Right cardiac atrium (tissue), 5 donors: ENCODE results near the gene ZNF267. TPM values are rescaled to one million over a fixed set of nuclear protein-coding genes. Genes with fewer than 3 reads are reported as not detected.
"Not testable (repeated sequence)": the region's sequence is repeated elsewhere in the genome, so short reads cannot be mapped to it uniquely, and the experiment has no call there.

Source experiments
- ATAC-seq, 2 donors: fragments of 200-7000 bp; cut with Tn5 transposase; one replicate each; pipeline versions ENCODE4 v1.8.0 to v1.9.1; 2020; ENCODE audit warnings: moderate library complexity in 2 of 2, mild to moderate bottlenecking in 1 of 2
- DNase-seq, 3 donors: peaks; one replicate each; pipeline ENCODE4 v3.0.0-alpha.2; 2020
- H3K27ac ChIP-seq: one replicate; pipeline ENCODE4 v1.5.1; 2013; ENCODE audit warnings: mild to moderate bottlenecking, low read length, control low read depth, moderate library complexity
- H3K27me3 ChIP-seq: one replicate; pipeline ENCODE4 v1.6.1; 2013; ENCODE audit not compliant: control insufficient read depth, insufficient read depth
- H3K4me1 ChIP-seq: one replicate; pipeline ENCODE4 v1.6.1; 2013; ENCODE audit warnings: low read length; ENCODE audit not compliant: control insufficient read depth, insufficient read depth
- H3K4me3 ChIP-seq: one replicate; pipeline ENCODE4 v1.5.1; 2013; ENCODE audit warnings: low read length, control low read depth
- H3K9me3 ChIP-seq: one replicate; pipeline ENCODE4 v1.6.1; 2013; ENCODE audit warnings: low read length; ENCODE audit not compliant: control insufficient read depth
- WGBS: extraction: QIAGEN DNeasy Blood & Tissue Kit; methylation state at CpG from one replicate; pipeline ENCODE4 v1.1.7; 2013; 5-methylcytosine and 5-hydroxymethylcytosine counted together
- intact Hi-C, 4 donors: fragments of 100-400 bp; cut with DNase I; formaldehyde crosslinking; loops; one replicate each; pipeline versions ENCODE4 v1.11.0 to v1.14.0; 2022 to 2023
- polyA plus RNA-seq: library from polyadenylated mRNA; stranded (reverse); fragments of 200-250 nt; gene quantifications from one replicate; pipeline ENCODE4 v1.2.3, GENCODE V29; 2013
- total RNA-seq, 4 donors: library from RNA; stranded (reverse); fragmentation: NEBNext Ultra II Directional; extraction: Animal tissue kit (Norgen Biotek cat#: 25700); gene quantifications; one replicate each; pipeline ENCODE4 v1.2.1, GENCODE V29; 2021
- donor health status: healthy with polysubstance abuse.
- donor health status: DM: no; HTN: yes; CAD: no.
- donor health status: DM: no; HTN: no; CAD: no.
- donor health status: DM: no; HTN: yes; CAD: no; lungs with severe emphysema.
- donor health status: DM: yes; HTN: yes; CAD: no.

ZNF267 gene
- total and polyA plus RNA-seq, 5 donors = 3.4 to 9.9 (median 7.1) TPM

DNA sequence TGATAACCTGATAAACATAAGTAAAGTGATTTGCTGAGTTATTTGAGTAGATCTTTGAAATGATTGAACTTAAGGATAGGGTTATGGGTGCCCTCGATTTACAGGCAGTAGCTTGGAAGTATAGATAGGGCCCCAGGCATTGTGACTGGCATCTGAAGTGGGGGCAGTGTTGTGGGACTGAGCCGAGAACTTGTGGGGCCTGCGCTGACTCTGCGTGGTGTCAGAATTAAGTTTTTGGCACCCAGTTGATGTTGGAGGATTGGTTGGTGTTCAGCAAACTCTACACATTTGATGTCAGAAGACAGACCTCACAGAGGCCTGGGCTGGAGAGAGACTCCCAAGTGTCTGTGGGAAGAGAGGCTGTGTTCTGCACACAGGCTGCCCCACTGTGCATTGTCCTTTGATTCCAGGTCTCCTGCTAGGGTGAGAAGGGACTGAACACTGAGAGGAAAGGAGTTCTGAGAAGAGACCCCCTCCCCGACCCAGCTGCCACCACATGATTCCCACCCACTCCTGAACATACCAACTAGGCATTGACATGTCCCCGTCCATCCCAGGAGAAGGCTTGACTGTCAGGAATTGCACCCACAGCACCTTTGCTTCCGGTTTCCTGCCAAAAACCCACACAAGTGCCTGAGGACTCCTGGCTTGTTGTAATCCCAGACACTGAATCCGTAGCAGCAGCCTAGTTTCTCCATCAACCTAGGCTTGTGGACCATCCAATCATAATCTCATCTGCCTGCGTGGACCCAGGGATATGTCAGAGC is 4.5 kb downstream of the ZNF267 start:
- no peak for ATAC-seq
- H3K9me3 ChIP-seq = no peaks in the 10 kb centered on the region
- WGBS = 88% methylated on average over 9 of the region's 9 CpGs
- DNase-seq = no peak
- H3K27me3 ChIP-seq = no peaks in the 10 kb centered on the region
- H3K4me1 ChIP-seq = peaks cover 19% of the 10 kb centered on the region
- no peak overlapping the region for H3K4me3 ChIP-seq
- no peak overlapping the region for H3K27ac ChIP-seq
- intact Hi-C loops = loop anchor here in 1 of 4 donors (10.0 kb wide), 1 partner anchor 363 kb away; no protein-coding TSS in a partner anchor

DNA sequence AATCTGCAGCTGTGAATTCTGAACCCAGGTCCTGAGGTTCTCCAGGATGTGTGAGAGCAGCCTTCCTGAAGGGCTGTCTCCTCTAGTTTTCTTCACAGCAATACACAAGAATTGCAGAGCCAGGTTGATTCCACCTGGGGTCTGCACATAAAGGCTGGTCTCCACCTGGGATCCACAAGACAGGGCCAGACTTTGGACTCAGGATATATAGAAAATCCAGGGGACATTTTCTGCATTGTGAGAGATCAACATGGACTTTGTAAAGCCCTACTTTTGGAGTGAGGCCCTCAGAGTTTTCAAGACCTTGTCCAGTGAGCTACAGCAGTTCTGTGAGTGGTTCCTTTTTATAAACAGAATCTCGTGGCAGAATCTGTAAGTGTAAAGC is 6.3 kb downstream of the ZNF267 start:
- H3K4me1 ChIP-seq = peaks cover 18% of the 10 kb centered on the region
- DNase-seq (no peak), ATAC-seq (no peak)
- no peaks in the 10 kb centered on the region for H3K9me3 ChIP-seq
- no peak overlapping the region for H3K4me3 ChIP-seq
- intact Hi-C loops = loop anchor here in 1 of 4 donors (10.0 kb wide), 1 partner anchor 365 kb away; no protein-coding TSS in a partner anchor
- no peak overlapping the region for H3K27ac ChIP-seq
- H3K27me3 ChIP-seq = no peaks in the 10 kb centered on the region
- 28% methylated on average over 1 of the region's 1 CpG for WGBS

DNA sequence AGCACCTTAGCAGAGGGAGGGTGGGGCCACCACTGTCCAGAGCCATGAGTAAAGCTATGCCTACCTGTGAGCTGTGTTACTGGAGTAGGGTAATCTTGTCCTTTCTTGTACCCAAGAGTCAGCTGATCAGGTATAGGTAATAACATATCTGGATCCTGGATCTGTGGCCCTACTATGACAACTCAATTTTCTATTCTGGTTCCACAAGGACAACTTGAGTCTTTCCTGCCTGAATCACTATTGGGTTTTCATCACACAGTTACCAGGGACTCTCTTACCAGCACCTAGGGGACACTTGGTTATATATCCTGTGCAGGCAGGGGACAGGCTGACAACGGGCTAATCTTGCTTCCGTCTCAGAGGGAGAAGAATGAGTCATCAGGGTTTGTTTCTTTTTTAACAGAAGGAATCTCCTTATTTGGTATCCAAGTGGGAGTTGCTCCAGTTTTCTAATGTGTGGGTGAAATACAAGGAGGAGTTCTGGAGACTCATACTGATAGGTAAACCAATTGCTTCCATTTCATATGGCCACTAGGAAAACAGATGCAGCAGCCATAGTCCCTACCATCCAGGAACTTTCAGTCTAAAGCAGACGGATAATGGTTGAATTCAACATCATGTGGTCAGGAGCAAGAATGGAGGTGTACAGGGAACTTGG is 6.8 kb downstream of the ZNF267 start:
- H3K4me1 ChIP-seq = peaks cover 15% of the 10 kb centered on the region

DNA sequence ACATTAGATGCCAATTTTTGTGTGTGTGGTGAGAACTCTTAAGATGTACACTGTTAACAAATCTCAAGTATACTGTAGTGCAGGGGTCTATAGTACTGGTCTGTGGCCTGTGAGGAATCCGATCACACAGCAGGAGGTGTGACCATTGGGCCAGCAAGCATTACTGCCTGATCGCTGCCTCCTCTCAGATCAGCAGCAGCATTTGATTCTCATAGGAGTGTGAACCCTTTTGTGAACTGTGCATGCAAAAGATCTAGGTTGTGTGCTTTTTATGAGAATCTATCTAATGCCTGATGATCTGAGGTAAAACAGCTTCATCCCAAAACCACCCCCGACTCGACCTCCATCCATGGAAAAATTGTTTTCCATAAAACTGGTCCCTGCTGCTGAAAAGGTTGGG is 12.6 kb downstream of the ZNF267 start:
- DNase-seq (no peak), ATAC-seq (no peak)
- H3K4me1 ChIP-seq = no peaks in the 10 kb centered on the region
- intact Hi-C loops = no loop called here
- 96% methylated on average over 4 of the region's 4 CpGs for WGBS
- no peak overlapping the region for H3K4me3 ChIP-seq
- no peak overlapping the region for H3K27ac ChIP-seq
- H3K27me3 ChIP-seq = no peaks in the 10 kb centered on the region
- H3K9me3 ChIP-seq = no peaks in the 10 kb centered on the region

More for the DNA sequence above, 6.8 kb downstream of the ZNF267 start:
- H3K9me3 ChIP-seq = no peaks in the 10 kb centered on the region
- intact Hi-C loops = no loop called here
- no peaks in the 10 kb centered on the region for H3K27me3 ChIP-seq
- ATAC-seq = peak; percentile 79 to 91
- no peak for DNase-seq
- H3K4me3 ChIP-seq = no peak overlapping the region
- 24% methylated on average over 3 of the region's 3 CpGs for WGBS
- H3K27ac ChIP-seq = no peak overlapping the region

DNA sequence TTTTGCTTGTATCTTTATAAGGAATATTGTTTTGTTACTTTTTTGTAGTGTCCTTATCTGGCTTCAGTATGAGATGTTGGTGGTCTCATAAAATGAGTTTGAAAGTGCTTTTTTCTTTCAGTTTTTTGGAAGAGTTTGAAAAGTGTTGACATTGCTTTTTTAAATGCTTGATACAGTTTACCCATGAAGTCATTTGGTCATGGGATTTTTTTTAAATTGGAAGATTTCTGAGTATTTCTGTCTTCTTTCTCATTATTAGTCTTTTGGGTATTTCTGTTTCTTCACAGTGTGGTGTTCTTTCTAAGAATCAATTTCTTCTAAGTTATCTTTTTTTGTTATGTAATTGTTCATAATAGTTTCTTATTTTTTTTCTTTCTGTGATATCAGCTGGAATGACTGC is 15.1 kb downstream of the ZNF267 start:
- no peak overlapping the region for H3K4me3 ChIP-seq
- intact Hi-C loops = no loop called here

DNA sequence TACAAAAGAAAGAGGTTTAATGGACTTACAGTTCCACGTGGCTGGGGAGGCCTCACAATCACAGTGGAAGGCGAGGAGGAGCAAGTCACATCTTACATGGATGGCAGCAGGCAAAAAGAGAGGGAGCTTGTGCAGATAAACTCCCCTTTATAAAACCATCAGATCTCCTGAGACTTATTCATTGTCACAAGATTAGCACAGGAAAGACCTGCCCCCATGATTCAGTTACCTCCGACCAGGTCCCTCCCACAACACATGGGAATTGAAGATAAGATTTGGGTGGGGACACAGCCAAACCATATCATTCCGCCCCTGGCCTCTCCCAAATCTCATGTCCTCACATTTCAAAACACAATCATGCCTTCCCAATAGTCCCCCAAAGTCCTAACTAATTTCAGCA is 18.5 kb downstream of the ZNF267 start:
- H3K27ac ChIP-seq, H3K27me3 ChIP-seq, H3K4me3 ChIP-seq, H3K4me1 ChIP-seq, DNase-seq, H3K9me3 ChIP-seq, ATAC-seq, intact Hi-C loops: not testable (repeated sequence)
- 91% methylated on average over 4 of the region's 4 CpGs for WGBS

More for the DNA sequence above, 15.1 kb downstream of the ZNF267 start:
- Histone ChIP-seq H3K27me3 (no peaks in the 10 kb centered on the region), H3K9me3 (no peaks in the 10 kb centered on the region), H3K4me1 (no peaks in the 10 kb centered on the region), H3K27ac (no peak overlapping the region)
- ATAC-seq (no peak), DNase-seq (no peak)

DNA sequence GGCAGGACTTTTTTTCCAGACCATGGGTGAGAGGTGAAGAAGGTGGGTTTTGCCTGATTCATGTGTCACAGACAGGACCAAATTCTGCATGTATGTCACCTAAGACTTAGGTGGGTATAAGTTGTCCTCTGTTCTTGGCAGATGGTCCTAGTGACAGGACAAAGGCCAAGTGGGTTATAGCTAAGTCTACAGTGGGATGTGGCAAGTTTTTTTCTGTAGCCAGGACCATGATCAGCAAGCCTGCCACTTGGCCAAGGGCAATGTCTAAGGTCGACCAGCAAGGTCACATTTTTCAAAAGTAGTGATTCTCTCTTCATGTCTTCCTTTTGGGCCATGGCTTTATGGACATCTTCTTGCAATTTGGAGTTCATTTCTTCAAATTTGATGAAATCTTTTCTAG is 20.2 kb downstream of the ZNF267 start:
- Histone ChIP-seq H3K27me3 (no peaks in the 10 kb centered on the region), H3K9me3 (no peaks in the 10 kb centered on the region), H3K27ac (no peak overlapping the region), H3K4me1 (no peaks in the 10 kb centered on the region), H3K4me3 (no peak overlapping the region)
- intact Hi-C loops = no loop called here
- ATAC-seq = no peak
- 98% methylated on average over 1 of the region's 1 CpG for WGBS
- DNase-seq = no peak

DNA sequence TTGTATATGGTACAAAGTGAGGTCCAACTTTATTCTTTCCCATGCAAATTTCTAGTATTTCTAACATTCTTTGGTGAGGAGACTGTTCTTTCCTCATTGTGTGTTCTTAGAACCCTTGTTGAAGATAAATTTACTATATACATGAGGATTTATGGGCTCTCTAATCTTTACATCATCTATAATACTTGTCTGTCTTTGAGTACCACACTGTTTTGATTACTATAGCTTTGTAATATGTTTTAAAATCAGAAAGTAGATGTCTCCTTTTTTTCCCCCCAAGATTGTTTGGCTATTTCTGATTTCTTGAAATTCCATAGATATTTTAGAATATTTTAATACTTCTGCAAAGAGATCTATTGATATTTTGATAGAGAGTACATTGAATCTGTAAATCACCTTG is 23.7 kb downstream of the ZNF267 start:
- intact Hi-C loops = no loop called here
- DNase-seq (no peak), ATAC-seq (no peak)
- no peaks in the 10 kb centered on the region for H3K27me3 ChIP-seq
- no peak overlapping the region for H3K27ac ChIP-seq
- no peaks in the 10 kb centered on the region for H3K4me1 ChIP-seq
- H3K9me3 ChIP-seq = no peaks in the 10 kb centered on the region
- no peak overlapping the region for H3K4me3 ChIP-seq

DNA sequence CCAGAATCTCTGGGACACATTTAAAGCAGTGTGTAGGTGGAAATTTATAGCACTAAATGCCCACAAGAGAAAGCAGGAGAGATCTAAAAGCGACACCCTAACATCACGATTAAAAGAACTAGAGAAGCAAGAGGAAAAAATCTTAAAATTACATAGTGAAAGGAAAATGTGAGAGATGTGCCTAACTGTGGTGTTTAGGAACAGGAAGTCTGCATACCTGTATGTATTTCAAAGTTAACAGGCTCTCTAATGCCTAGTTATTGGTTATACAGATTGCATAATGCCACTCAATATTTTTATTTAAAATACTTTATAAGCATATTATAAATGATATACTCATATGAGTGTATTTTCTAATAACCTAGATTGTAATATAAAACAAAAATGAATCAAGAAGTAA is 25.9 kb downstream of the ZNF267 start:
- ATAC-seq (no peak), DNase-seq (no peak)
- Histone ChIP-seq H3K27ac (no peak overlapping the region), H3K4me1 (no peaks in the 10 kb centered on the region), H3K9me3 (no peaks in the 10 kb centered on the region), H3K27me3 (no peaks in the 10 kb centered on the region), H3K4me3 (no peak overlapping the region)
- intact Hi-C loops = no loop called here
- 94% methylated on average over 2 of the region's 2 CpGs for WGBS

DNA sequence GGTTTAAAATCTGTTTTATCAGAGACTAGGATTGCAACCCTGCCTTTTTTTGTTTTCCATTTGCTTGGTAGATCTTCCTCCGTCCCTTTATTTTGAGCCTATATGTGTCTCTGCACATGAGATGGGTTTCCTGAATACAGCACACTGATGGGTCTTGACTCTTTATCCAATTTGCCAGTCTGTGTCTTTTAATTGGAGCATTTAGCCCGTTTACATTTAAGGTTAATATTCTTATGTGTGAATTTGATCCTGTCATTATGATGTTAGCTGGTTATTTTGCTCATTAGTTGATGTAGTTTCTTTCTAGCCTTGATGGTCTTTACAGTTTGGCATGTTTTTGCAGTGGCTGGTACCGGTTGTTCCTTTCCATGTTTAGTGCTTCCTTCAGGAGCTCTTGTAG is 31.0 kb downstream of the ZNF267 start:
- WGBS = 98% methylated on average over 3 of the region's 3 CpGs
- ATAC-seq, H3K9me3 ChIP-seq: not testable (repeated sequence)

DNA sequence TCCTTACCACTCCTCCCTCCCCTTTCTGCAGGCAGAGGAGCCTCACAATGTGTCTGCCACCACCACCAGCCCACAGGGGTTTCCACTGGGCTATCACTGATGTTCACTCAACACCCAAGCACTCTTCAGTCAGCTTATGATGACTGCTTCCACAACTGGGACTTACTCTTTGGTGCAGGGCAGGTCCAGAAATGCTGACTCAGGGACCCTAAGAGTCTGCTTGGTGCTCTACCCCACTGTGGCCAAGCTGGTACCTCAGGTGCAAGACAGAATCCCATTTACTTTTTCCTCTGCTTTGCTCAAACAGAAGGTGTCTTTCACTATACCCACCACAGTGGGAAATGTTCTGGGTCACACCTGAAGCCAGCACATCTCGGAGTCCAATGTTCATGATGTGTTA is 40.1 kb downstream of the ZNF267 start:
- 98% methylated on average over 1 of the region's 1 CpG for WGBS
- Histone ChIP-seq H3K27me3 (no peaks in the 10 kb centered on the region), H3K4me1 (no peaks in the 10 kb centered on the region), H3K9me3 (peaks cover 20% of the 10 kb centered on the region), H3K4me3 (no peak overlapping the region), H3K27ac (no peak overlapping the region)
- intact Hi-C loops = no loop called here
- DNase-seq = no peak
- ATAC-seq = no peak

More for the DNA sequence above, 31.0 kb downstream of the ZNF267 start:
- H3K27me3 ChIP-seq, intact Hi-C loops, H3K27ac ChIP-seq, DNase-seq, H3K4me3 ChIP-seq, H3K4me1 ChIP-seq: not testable (repeated sequence)
